ENCODE data around the gene FAM81B.
"Not testable (repeated sequence)": the region's sequence is repeated elsewhere in the genome, so short reads cannot be mapped to it uniquely, and the experiment has no call there.

FAM81B gene, protein sequence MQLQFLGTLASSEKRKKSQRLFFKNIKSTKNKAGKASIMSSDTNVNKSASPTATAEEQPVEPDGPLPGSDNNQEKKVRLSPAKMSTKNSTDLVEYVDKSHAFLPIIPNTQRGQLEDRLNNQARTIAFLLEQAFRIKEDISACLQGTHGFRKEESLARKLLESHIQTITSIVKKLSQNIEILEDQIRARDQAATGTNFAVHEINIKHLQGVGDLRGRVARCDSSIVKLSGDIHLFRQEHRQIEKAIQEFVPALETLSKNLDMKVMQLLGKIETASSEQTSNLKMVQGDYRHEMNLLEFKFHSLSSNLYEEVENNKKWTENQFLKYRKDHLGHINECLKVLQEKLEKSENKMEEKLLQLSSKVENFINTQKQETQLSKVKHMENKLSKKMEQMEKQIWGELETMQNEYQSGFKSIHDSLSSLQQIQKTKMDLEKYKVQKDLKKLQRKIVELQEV

DNA sequence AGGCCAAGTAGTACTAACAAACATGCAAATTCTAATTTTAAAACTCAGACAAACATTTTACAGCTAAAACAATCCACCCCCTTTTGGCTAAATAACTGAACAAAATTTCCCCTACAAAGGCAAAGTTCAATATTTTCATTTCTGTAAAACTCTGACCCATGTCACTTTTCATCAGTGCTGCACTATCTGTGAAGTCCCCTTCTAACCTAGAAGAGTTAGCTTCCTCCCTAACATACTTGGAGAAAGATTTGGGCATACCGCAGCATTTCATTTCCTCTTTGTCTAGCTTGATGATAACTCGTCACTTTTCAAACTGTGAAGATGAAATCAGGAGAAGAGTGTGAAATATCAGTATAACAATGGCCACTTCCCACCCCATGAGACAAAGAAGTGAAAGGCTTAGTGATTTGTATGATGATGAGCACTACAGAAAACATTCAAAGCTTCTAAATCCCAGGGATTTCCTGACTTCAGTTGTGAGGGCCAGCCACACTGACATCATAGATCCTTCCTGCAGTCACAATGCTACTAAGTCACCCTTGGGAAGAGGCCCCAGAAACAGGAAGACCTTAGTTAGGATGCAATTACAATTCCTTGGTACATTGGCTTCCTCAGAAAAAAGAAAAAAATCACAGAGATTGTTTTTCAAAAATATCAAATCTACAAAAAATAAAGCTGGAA lies at the start of gene FAM81B:
Gene FAM81B, plus strand, starts transcription at position 555 of the 681 bp plus-strand sequence. Its CDS starts 24 bp downstream, at position 579.
- no peak for DNase-seq

DNA sequence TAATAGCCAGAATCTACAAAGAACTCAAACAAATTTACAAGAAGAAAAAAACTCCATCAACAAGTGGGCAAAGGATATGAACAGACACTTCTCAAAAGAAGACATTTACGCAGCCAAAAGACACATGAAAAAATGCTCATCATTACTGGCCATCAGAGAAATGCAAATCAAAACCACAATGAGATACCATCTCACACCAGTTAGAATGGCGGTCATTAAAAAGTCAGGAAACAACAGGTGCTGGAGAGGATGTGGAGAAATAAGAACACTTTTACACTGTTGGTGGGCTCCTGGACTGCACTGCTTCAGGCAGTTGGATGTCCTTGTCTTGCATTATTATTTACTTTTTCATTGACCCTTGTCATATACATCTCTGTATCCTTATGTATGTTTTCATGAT lies 49.7 kb upstream of the FAM81B start:
- not testable (repeated sequence) for DNase-seq

DNA sequence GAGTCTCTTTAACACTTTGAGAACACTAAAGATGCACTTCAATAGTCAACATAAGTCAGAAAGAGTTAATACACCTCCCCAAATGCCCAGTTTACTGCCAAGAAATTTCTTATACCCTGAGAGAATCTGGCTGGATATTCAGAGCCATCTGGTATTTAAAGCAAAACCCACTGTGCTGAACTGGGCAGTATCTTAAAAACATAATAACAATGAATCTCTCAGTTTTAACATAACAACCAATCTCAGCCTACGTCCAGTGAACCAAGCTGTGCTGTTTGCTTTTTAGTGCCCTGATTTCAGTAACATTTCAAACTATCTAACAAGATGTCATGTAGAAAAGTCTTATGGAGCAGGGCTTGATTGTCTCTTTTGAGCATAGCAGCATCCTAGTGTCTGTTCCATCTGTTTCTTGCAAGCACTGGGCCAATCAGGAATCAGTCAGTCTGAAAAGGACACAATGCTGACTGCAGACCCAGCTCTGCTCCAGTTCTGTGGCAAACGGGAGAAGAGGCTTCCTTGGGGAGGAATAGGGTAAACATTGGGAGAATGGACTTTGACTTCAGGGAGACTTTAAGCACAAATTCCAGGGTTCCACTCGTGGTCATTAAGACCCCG lies 43.6 kb upstream of the FAM81B start:
- DNase-seq, result no peak

DNA sequence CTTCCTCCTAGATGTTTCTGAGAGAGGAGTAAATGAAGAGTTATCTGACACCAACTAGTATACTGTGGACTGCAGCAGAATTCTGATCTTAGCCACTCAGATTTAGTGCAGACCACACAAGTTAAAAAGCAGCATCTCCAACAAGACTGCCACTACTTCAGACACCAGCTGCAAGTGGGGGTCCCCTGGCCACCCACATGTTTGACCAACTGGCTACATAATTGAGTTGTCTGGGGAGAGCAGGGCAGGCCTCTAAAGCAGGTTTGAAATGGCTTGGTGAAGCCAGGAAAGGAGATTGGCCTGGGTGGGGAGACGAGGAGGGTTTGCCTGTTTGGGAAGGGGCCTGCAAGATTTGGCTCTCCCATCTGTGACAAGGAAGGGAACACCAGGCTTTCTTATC lies 40.5 kb upstream of the FAM81B start:
- no peak for DNase-seq

DNA sequence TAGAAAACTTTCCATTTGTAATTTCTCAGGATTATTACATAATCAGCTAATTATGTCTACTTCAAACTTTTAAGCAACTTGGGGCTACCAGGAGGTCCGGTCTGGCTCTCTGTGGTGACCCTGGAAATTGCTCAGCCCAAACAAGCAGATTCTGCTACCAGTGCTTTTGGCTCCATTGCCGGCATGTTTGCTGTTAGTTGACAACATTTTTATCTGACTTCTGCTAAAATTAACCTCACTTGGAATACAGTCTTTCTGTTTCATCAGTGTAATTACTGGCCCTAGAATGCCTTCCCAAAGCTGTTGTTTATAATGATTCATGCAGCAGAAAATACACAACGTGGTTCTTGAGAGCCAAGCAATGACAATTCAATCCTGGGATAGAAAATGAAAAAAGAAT lies 38.5 kb upstream of the FAM81B start:
- no peak for DNase-seq

DNA sequence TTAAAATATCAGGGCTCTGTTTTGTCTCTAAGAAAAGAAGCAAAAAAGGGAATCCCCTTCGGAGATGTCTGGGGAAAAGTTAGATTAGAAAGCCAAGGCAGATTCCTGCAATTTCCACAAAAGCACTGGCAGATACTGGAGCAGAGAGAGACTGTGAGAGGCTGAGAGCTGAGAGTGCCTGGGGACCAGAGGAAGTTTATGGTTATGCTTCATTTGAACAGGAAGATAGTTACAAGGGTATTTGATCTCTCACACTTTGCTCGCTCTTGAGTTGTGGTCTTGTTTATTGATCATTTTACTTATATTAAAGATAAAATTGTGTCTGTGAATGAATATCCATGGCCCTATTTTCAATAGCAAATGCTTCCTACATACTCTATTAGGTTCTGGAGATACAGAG lies 32.8 kb upstream of the FAM81B start:
- DNase-seq, result no peak

DNA sequence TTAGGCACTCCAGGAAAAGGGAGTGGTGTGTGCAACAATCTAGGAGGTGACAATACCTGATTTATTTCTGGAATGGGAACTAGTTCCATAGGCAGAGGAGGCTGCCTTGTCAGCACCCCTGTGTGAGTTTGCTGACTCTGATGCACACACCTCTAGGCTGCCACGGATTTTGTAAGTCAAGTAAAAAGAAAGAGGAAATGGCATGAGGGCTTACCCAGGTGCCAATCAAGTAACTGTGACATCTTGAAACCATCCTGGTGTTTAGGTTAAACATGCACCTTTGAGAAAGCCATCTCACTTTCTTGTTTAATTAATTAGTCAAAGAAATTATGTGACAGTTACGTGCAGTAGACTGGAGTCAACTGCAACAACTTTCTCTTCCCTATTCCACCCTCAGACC lies 32.3 kb upstream of the FAM81B start:
- DNase-seq, result no peak

DNA sequence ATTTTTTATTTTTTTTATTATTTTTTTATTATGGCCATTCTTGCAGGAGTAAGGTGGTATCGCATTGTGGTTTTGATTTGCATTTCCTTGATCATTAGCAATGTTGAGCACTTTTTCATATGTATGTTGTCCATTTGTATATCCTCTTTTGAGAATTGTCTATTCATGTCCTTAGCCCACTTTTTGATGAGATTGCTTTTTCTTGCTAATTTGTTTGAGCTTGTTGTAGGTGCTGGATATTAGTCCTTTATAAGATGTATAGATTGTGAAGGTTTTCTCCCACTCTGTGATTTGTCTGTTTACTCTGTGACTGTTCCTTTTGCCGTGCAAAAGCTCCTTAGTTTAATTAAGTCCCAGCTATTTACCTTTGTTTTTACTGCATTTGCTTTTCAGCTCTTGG lies 30.5 kb upstream of the FAM81B start:
- not testable (repeated sequence) for DNase-seq

DNA sequence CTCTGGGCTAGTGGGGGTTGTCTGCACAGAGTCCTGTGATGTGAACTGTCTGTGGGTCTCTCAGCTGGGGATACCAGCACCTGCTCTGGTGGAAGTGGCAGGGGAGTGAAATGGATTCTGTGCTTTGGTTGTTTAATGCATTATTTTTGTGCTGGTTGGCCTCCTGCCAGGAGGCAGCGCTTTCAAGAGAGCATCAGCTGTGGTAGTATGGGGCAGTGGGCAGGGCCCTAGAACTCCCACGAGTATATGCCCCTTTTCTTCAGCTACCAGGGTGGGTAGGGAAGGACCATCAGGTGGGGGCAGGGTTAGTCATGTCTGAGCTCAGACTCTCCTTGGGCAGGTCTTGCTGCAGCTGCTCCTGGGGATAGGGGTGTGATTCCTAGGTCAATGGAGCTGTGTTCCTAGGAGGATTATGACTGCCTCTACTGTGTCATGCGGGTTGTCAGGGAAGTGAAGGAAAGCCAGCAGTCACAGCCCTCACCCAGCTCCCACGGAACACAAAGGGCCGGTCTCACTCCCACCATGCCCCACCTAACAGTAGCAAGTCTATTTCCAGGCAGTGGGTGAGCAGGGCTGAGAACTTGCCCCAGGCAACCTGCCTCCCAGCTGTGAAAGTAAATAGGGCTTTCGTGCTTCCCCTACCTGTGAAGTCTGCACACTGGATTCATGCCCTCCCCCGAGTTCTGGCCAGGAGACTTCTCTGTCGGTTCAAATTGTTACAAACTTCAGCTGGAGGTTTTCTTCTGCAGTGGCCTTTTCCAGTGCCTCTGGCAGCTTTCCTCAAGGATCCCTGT lies 25.7 kb upstream of the FAM81B start:
- DNase-seq, result no peak

DNA sequence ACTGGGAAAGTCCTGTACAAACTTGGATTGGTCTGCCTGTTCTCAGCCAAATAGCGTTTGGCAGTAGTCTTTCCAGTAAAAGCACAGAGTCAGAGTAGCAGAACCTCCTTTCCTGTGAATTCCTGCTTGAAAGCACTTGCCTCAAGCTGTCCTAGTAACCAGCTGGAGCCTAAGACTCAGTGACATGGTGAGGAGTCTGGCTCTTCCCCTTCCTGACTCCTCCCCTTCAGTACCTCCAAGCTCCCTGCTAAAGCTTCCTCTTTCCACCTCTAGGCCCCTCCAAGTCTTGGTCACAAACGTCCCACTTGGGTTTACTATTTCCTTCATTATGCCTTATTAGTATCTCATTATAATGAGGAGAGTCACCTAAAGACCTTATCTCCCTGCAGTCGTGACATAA lies 21.4 kb upstream of the FAM81B start:
- DNase-seq, result no peak

DNA sequence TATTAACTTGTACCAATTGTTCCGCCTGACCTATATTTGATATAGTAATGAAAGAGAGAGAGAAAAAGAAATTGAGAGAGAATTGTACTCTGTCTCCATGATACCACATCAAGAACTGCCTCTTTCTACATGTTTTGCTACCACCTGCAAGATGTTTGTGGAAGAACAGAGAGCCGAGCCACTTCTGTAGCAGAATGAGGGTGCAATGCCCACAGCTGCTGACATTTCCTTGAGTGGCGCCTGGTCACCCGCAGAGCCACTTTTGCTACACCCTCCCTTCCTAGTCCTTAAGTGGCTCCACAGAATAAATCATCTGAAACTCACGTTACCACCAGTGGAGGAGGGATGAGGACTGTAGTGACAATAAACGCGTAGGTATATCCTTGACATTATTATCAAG lies 17.1 kb upstream of the FAM81B start:
- DNase-seq, result no peak

DNA sequence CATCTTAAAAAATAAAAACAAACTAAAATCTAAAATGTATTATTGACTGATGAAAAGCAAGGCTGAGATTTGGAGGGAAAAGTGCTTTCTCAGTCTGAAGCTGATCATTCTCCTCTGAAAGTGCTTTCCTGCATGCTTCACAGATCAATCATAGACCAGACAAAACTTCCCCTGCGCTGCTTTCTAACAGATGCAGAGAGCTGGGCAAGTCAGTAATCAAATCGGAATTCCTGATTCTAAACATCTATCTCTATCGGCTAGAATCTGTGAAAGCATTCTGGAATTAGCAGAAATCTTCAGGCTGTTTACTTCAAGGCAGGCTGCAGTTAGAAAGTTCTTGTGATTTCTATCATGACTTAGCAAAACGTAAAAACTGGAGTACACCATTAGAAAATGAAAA lies 15.6 kb upstream of the FAM81B start:
- DNase-seq, result no peak

DNA sequence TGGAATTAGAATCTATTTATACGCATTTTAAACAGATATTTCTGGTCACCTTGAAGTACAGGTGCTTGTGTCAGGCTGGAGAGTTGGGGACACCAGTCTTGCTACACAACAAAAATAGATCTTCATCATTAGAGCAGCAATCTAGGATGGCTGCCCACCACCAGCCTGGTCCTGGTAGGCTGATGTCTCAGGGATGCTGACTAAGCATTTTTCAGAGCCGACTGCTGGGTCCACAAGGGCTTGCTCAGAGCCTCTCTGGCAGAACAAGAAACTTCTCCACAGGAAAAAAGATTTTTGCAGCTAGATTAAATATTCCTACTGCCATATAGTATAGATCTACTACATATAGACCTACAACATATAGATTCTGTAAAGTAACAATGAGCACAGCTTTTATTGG lies 12.0 kb upstream of the FAM81B start:
- DNase-seq, result no peak

DNA sequence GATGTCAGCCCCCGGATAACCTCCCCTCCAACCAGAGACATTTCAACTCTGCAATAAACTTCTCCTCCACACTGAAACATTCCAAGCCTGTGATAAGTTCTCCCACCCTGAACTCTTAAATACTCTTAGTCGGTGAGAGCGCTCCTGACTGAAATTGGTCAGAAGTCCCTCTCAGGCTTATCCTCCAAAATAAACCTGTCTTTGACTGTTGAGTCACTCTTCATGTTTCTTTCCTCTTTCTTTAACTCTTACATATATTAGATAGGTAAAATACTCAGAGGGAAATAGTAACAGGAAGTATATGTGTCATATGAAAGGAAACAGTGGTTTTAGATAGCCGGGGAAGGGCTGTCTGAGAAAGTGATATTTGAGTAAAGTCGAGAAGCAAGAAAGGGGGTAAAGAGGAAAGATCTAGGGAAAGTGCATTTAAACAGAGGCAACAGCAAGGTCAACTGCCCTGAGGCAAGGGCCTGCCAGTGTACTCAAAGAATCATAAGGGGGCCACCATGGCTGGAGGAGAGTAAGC lies 11.0 kb upstream of the FAM81B start:
- no peak for DNase-seq

DNA sequence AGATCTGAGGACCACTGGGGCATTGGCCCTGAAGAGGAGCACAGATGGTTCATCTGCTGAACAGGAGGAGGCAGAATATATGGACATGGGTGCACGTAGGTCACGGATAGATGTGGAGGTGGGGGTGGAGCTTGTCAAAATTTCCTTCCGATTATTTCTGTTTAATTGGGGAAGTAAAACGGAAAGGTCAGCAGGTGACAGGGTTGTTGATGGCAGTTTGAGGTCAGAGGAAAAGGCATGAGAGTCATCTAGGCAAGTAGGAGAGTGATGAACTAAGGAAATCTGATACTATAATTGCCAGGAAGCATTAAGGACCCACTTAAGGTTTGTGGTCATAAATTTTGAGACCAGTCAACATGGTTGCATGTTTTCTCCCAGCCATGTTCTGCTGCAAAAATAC lies 8.4 kb upstream of the FAM81B start:
- DNase-seq, result no peak

DNA sequence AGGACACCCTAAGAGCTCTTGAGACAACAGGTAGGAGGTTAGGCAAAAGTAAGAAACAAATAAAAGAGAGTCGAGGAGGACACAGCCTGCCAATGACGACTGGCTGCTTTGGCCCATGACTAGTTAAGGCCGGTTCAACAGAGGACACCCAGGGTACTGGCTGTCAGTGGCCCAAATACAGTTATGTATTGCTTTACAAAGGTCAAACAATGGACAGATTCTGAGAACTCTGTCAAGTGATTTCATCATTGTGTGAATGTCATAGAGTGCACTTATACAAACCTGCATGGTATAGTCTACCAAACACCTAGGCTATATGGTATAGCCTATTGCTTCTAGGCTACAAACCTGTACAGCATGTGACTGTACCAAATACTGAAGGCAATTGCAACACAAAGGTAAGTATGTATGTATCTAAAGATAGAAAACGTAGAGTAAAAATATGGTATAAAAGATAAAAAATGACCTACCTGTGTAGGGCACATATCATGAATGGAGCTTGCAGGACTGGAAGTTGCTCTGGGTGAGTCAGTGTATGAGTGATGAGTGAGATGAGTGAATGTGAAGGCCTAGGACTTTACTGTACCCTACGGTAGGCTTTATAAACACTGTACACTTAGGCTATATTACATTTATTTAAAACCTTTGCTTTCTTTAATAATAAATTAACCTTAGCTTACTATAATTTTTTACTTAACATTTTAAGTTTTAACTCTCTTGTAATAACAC lies 6.5 kb upstream of the FAM81B start:
- DNase-seq, result no peak

DNA sequence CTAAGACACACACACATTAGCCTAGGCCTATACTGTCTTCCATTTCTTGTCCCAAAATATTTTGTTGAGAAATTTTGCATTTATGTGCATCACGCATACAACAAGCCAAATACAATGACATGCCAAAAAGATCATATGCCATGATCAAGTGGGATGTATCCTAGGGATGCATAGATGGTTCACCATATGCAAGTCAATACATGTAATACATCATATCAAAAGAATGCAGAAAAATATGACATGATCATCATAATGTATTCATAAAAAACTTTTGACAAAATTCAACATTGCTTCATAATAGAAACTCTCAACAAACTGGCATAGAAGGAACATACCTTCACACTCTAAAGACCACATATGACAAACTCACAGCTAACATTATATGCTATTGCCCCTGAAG lies 5.8 kb upstream of the FAM81B start:
- DNase-seq, result no peak

DNA sequence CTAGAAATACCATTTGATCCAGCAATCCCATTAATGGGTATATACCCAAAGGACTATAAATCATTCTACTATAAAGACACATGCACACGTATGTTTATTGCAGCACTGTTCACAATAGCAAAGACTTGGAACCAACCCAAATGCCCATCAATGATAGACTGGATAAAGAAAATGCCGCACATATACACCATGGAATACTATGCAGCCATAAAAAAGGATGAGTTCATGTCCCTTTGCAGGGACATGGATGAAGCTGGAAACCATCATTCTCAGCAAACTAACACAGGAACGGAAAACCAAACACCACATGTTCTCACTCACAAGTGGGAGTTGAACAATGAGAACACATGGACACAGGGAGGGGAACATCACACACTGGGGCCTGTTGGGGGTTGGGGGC lies 799 bp downstream of the FAM81B start:
- DNase-seq, result not testable (repeated sequence)

DNA sequence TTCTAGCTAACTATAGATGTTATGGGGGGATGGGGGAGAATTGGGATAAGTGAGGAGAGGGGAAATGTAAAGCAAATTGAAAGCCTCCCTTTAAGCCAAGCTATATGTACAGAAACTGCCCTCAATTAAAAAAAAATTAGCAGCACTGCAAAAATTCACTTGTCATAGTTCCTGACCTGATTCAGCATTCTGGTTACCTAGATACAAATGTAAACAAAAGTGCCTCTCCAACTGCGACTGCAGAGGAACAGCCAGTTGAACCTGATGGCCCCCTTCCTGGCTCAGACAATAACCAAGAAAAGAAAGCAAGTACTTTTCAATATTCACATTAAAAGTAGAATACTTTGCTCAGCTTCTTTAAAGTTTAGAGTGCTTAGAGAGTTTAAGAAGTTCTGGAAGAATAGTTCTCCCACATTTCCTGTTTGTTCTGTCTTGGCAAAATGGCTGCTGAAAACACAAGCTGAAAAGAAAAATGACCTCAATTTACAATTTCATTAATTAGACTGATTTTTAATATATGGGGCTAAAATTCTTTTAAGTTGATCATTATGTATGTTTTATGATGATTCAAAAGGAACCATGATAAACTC lies 1.5 kb downstream of the FAM81B start:
- no peak for DNase-seq

DNA sequence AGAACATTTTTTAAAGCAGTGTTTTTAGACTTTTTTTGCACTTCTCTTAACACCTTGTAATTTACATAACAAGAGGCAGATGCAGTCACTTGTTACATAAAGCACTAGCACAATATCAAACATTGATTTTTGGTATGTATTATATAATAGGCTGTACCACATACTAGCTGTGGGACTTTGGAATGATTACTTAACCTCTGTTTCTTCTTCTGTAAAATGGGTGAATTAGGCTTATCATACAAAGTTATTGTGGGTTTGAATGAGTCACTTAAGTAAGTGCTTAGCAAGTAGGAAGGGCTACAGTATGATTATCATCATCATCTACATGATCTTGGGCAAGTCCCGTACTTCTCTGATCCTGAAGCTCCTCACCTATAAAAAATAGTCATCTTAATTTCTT lies 2.1 kb downstream of the FAM81B start:
- DNase-seq, result no peak

DNA sequence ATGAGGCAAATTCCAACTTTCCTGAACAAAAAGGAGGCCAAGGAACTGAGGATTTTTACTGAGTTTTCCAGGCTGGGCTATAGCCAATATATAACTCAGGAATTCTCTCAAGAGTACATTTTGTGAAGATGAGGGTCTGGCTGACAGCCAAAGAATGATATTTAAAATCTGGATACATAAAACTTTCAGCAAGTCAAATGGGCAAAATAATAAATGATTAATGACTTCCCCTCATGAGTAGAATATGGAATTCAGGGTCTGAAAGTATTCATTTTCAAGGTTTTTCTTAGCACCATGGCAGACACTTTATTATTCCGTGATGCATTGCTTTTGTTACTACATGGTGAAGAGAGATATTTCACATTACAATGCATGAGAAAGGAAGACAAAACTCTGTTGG lies 7.8 kb downstream of the FAM81B start:
- no peak for DNase-seq

DNA sequence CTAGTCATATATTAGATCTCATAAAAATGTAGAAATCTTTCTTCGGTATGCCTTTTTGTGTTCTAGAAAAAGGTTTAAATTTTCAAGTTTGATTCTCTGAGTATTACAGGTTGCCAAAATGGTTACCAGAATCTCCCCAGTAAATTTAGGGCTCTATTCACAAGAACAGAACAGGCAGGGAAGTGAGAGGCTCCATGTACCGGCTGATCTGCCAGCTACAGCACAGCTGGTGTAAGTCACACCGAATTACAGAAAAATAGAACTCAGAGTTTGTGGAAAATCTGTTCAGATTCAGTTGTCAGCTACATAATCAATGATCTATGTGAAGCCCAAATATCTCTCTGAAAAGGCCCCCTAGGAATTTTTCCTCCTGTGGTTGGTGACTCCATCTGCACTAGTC lies 10.5 kb downstream of the FAM81B start:
- DNase-seq, result no peak
